ENCODE data around the gene STX18. TPM values are rescaled to one million over a fixed set of nuclear protein-coding genes. Genes with fewer than 3 reads are reported as not detected.

The STX18 gene
- total RNA-seq, 1 donor from 2014 or later = 20.4 TPM

DNA sequence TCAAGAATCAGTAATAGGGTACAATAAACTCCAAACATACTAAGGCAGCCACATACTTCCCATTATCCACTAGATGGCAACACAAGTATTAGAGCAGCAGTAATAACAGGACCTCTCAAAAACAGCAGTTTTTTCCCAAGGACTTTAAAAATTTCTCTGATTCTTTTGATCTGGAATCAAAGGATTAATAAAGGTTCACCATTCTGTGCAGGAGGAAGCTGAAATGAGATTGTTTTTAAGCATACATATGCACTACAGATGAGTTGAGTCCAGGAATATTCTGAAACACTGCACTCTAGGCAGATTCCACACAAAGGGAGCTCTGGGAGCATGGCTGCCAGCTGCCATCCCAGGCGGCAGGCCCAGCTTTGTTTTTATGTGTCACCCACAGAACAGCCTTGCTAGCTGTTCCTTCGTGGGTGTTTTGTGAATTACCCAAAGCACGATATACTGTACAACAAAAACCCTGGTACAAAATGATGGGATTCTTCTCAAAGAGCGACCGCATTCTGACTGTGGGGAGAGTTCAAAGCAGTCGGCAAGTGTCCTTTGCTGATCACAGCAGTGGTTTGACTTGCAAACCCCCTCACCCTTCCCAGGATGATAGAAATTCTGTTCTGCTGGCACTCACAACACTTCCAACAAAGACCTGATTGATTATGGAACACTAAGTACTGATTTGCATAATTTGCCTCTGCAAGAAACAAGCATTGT is 61.0 kb downstream of the STX18 start:
- no peak for DNase-seq (ENCODE audit: extremely low spot score in 2 of 2)
- Histone ChIP-seq H3K4me3 (no peak overlapping the region), H3K36me3 (no peaks in the 10 kb centered on the region), H3K9me3 (no peaks in the 10 kb centered on the region), H3K27me3 (no peaks in the 10 kb centered on the region), H3K4me1 (peaks cover 44% of the 10 kb centered on the region), H3K27ac (peak overlapping the region; percentile 46)
- intact Hi-C loops (cut with DNase I) = no loop called here
- TF ChIP-seq POLR2AphosphoS5 (IDR thresholded peaks at IDR 0.05; ENCODE audit: insufficient read depth in 1 of 2, low read depth in 1 of 2) = no peak
- TF ChIP-seq, protein P1, sequence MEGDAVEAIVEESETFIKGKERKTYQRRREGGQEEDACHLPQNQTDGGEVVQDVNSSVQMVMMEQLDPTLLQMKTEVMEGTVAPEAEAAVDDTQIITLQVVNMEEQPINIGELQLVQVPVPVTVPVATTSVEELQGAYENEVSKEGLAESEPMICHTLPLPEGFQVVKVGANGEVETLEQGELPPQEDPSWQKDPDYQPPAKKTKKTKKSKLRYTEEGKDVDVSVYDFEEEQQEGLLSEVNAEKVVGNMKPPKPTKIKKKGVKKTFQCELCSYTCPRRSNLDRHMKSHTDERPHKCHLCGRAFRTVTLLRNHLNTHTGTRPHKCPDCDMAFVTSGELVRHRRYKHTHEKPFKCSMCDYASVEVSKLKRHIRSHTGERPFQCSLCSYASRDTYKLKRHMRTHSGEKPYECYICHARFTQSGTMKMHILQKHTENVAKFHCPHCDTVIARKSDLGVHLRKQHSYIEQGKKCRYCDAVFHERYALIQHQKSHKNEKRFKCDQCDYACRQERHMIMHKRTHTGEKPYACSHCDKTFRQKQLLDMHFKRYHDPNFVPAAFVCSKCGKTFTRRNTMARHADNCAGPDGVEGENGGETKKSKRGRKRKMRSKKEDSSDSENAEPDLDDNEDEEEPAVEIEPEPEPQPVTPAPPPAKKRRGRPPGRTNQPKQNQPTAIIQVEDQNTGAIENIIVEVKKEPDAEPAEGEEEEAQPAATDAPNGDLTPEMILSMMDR (IDR thresholded peaks at IDR 0.05) = peak in 1 of 3 experiments; percentile 34

DNA sequence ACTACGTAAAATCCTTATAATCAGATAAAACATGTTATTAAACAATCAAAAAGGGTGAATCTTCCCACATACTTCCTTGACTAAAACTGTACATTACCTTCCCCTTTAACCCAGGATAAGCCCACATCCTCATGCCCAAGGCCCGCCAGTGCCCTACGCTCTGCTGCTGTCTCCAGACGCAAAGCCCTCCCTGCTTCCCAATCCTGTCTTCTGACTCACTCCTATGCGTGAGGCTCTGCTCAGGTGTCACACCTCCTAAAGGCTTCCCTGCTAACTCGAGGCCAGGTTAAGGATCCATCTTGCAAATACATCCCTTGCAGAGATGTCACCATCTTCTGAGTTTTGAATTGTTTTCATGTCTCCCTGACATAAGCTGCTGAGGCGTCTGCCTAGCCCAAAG is 61.6 kb downstream of the STX18 start:
- no peak for TF ChIP-seq POLR2A (IDR thresholded peaks at IDR 0.05)
- intact Hi-C loops (cut with DNase I) = no loop called here
- H3K27ac ChIP-seq = no peak overlapping the region
- no peak for DNase-seq (ENCODE audit: extremely low spot score in 2 of 2)
- H3K4me3 ChIP-seq = no peak overlapping the region
- H3K4me1 ChIP-seq = peaks cover 44% of the 10 kb centered on the region
- no peaks in the 10 kb centered on the region for H3K9me3 ChIP-seq
- no peaks in the 10 kb centered on the region for H3K36me3 ChIP-seq
- H3K27me3 ChIP-seq = no peaks in the 10 kb centered on the region

- H3K4me3 ChIP-seq = no peak overlapping the region
- peaks cover 49% of the 10 kb centered on the region for H3K4me1 ChIP-seq
- no peak overlapping the region for H3K27ac ChIP-seq
- no peak for DNase-seq (ENCODE audit: extremely low spot score in 2 of 2)
- no peaks in the 10 kb centered on the region for H3K36me3 ChIP-seq
- intact Hi-C loops (cut with DNase I) = no loop called here
- H3K27me3 ChIP-seq = no peaks in the 10 kb centered on the region
- no peaks in the 10 kb centered on the region for H3K9me3 ChIP-seq
- TF ChIP-seq POLR2AphosphoS5 (IDR thresholded peaks at IDR 0.05; ENCODE audit: insufficient read depth in 1 of 2, low read depth in 1 of 2) = no peak
- TF ChIP-seq POLR2A (IDR thresholded peaks at IDR 0.05) = no peak
- TF ChIP-seq, protein P1 (IDR thresholded peaks at IDR 0.05) = no peak
Observed at GRCh38 chr4:4479366-4479765, 62.5 kb downstream of the STX18 start.

- Histone ChIP-seq H3K4me3 (no peak overlapping the region), H3K4me1 (peaks cover 60% of the 10 kb centered on the region), H3K27me3 (no peaks in the 10 kb centered on the region), H3K9me3 (no peaks in the 10 kb centered on the region), H3K27ac (no peak overlapping the region), H3K36me3 (no peaks in the 10 kb centered on the region)
- intact Hi-C loops (cut with DNase I) = no loop called here
- DNase-seq (ENCODE audit: extremely low spot score in 2 of 2) = no peak
- TF ChIP-seq, protein P1 (IDR thresholded peaks at IDR 0.05) = no peak
- TF ChIP-seq POLR2A (IDR thresholded peaks at IDR 0.05) (no peak), POLR2AphosphoS5 (IDR thresholded peaks at IDR 0.05; ENCODE audit: insufficient read depth in 1 of 2, low read depth in 1 of 2) (no peak)
Observed at GRCh38 chr4:4477796-4478195, 64.1 kb downstream of the STX18 start.

- Histone ChIP-seq H3K27me3 (no peaks in the 10 kb centered on the region), H3K36me3 (no peaks in the 10 kb centered on the region), H3K4me1 (peaks cover 58% of the 10 kb centered on the region), H3K27ac (no peak overlapping the region), H3K4me3 (no peak overlapping the region), H3K9me3 (no peaks in the 10 kb centered on the region)
- intact Hi-C loops (cut with DNase I) = no loop called here
- TF ChIP-seq, protein P1 (IDR thresholded peaks at IDR 0.05) = no peak
- TF ChIP-seq POLR2AphosphoS5 (IDR thresholded peaks at IDR 0.05; ENCODE audit: insufficient read depth in 1 of 2, low read depth in 1 of 2) = no peak
- no peak for TF ChIP-seq POLR2A (IDR thresholded peaks at IDR 0.05)
- no peak for DNase-seq (ENCODE audit: extremely low spot score in 2 of 2)
Observed at GRCh38 chr4:4477391-4477790, 64.5 kb downstream of the STX18 start.
